ENCODE results near the gene COL1A1. TPM values are rescaled to one million over a fixed set of nuclear protein-coding genes. Genes with fewer than 3 reads are reported as not detected.
A peak's percentile ranks its signal among the peaks of the same experiment; 100 is the strongest.

COL1A1 gene
- total and polyA plus RNA-seq, 2 of the 13 experiments (the other 11 are each of a cell fraction or from before 2014, with no cell fraction given) = 0.05 TPM; not detected in 1

GRCh38 chr17:50166518-50167181 is 34.8 kb downstream of the COL1A1 start:
- H3K27ac ChIP-seq (ENCODE audit: extremely low read length, insufficient read depth, low read length) = no peak overlapping the region
- CTCF ChIA-PET (ENCODE audit: low intra/inter-chr PET ratio, low total read pairs) = interaction anchor here (4.0 kb wide), 1 partner anchor 31 kb away, joined by 36 read pairs; no protein-coding TSS in a partner anchor
- intact Hi-C loops (cut with micrococcal nuclease; ENCODE audit: unreplicated experiment) = no loop called here
- ATAC-seq = no peak
- H3K27me3 ChIP-seq (ENCODE audit: control insufficient read depth in 1 of 2, insufficient read depth in 2 of 2, low read length in 2 of 2) = peaks cover 11 to 57% of the 10 kb centered on the region in 2 experiments; a peak in 3 of 5 replicates
- no peak for DNase-seq (ENCODE audit: low spot score)
- peaks cover 11% of the 10 kb centered on the region for H3K4me1 ChIP-seq (ENCODE audit: insufficient read depth, low read length)
- no peaks in the 10 kb centered on the region for H3K36me3 ChIP-seq (replicated peaks in 1 of 2; ENCODE audit: control insufficient read depth in 1 of 2, insufficient read depth in 2 of 2, low read length in 2 of 2)
- FAIRE-seq = no peak
- WGBS (ENCODE audit: low lambda C conversion rate) = 11% methylated on average over 7 of the region's 7 CpGs
- no peaks in the 10 kb centered on the region for H4K20me1 ChIP-seq (ENCODE audit: insufficient read depth, low read length)
- H3K4me3 ChIP-seq (replicated peaks in 1 of 3; ENCODE audit: insufficient read depth in 1 of 3, low read depth in 2 of 3, low read length in 3 of 3) = no peak overlapping the region
- no peak overlapping the region for H2AFZ ChIP-seq (ENCODE audit: low read length)
- H3K79me2 ChIP-seq (ENCODE audit: insufficient read depth, low read length) = no peaks in the 10 kb centered on the region
- no peaks in the 10 kb centered on the region for H3K9me3 ChIP-seq (ENCODE audit: low read length)
- no peak overlapping the region for H3K4me2 ChIP-seq (ENCODE audit: low read depth, low read length)
- TF ChIP-seq ATF4 (CRISPR knock-in tag; IDR thresholded peaks at IDR 0.05) (no peak), RFX1 (IDR thresholded peaks at IDR 0.05) (no peak)
- BruUV-seq (replicated peaks) = no TSS peak
- POLR2A ChIA-PET = interaction anchor here (1.2 kb wide), 1 partner anchor 15 kb away, joined by 3 read pairs; no protein-coding TSS in a partner anchor
- in situ Hi-C loops (cut with HindIII; ENCODE audit: extremely low pct_ligation_motif_present, low pct_unique_long_range_greater_than_20kb) = no loop called here
- H3K9ac ChIP-seq (ENCODE audit: insufficient read depth, low read depth, low read length) = no peak overlapping the region

GRCh38 chr17:50165867-50166517 is 35.4 kb downstream of the COL1A1 start, which contains the start of gene SGCA:
SGCA (plus strand) TSS chr17:50166005; CDS start chr17:50166041, 36 bp downstream.
- CTCF ChIA-PET (ENCODE audit: low intra/inter-chr PET ratio, low total read pairs) = no interaction called here
- in situ Hi-C loops (cut with HindIII; ENCODE audit: extremely low pct_ligation_motif_present, low pct_unique_long_range_greater_than_20kb) (no loop called here), intact Hi-C loops (cut with micrococcal nuclease; ENCODE audit: unreplicated experiment) (no loop called here)
- peaks cover 11 to 61% of the 10 kb centered on the region in 2 experiments; a peak in 3 of 5 replicates for H3K27me3 ChIP-seq (ENCODE audit: control insufficient read depth in 1 of 2, insufficient read depth in 2 of 2, low read length in 2 of 2)
- H3K27ac ChIP-seq (ENCODE audit: extremely low read length, insufficient read depth, low read length) = no peak within 1 kb of the TSS
- H2AFZ ChIP-seq (ENCODE audit: low read length) = no peak within 1 kb of the TSS
- DNase-seq (ENCODE audit: low spot score) = no peak
- ATAC-seq = no peak
- POLR2A ChIA-PET = interaction anchor here (1.2 kb wide), 1 partner anchor 14 kb away, joined by 3 read pairs; no protein-coding TSS in a partner anchor
- H3K4me2 ChIP-seq (ENCODE audit: low read depth, low read length) = no peak within 1 kb of the TSS
- H3K9me3 ChIP-seq (ENCODE audit: low read length) = no peaks in the 10 kb centered on the region
- H3K79me2 ChIP-seq (ENCODE audit: insufficient read depth, low read length) = no peaks in the 10 kb centered on the region
- BruUV-seq (replicated peaks) = no TSS peak
- FAIRE-seq = no peak
- H3K36me3 ChIP-seq (replicated peaks in 1 of 2; ENCODE audit: control insufficient read depth in 1 of 2, insufficient read depth in 2 of 2, low read length in 2 of 2) = no peaks in the 10 kb centered on the region
- peaks cover 11% of the 10 kb centered on the region for H3K4me1 ChIP-seq (ENCODE audit: insufficient read depth, low read length)
- H3K4me3 ChIP-seq (replicated peaks in 1 of 3; ENCODE audit: insufficient read depth in 1 of 3, low read depth in 2 of 3, low read length in 3 of 3) = no peak within 1 kb of the TSS
- H3K9ac ChIP-seq (ENCODE audit: insufficient read depth, low read depth, low read length) = no peak within 1 kb of the TSS
- TF ChIP-seq ZNF646 (CRISPR knock-in tag; IDR thresholded peaks at IDR 0.05) (no peak), PCBP1 (IDR thresholded peaks at IDR 0.05; ENCODE audit: borderline replicate concordance, low read depth, low read length) (peak; percentile 84; the same call in 1 of the 2 replicates)
- H4K20me1 ChIP-seq (ENCODE audit: insufficient read depth, low read length) = no peaks in the 10 kb centered on the region
- WGBS (ENCODE audit: low lambda C conversion rate) = 7% methylated on average over 11 of the region's 15 CpGs
